IMR-90 (cell line): ENCODE results near the gene TIMM44. TPM values are rescaled to one million over a fixed set of nuclear protein-coding genes. Genes with fewer than 3 reads are reported as not detected.

Experiments used
- ATAC-seq: fragments of 200-7000 bp; cut with Tn5 transposase; 2 replicates; pipeline ENCODE4 v1.9.1; 2020; ENCODE audit warnings: low read depth, mild to moderate bottlenecking, moderate library complexity
- BruUV-seq: library from RNA; stranded (reverse); fragments of 400-500 nt; replicated peaks from 2 replicates; lab custom pipeline; 2021; lab: Mats Ljungman, UMichigan
- CTCF ChIA-PET: fragments of 300-600 bp; formaldehyde crosslinking; extraction: SDS; loops from one replicate; lab custom pipeline; 2021; ENCODE audit warnings: antibody characterized with exemption; lab: Yijun Ruan, JAX
- POLR2A ChIA-PET: fragments of 300-600 bp; sonication (Branson Sonifier 250); formaldehyde crosslinking; loops from one replicate; lab custom pipeline; 2022; ENCODE audit warnings: antibody characterized with exemption; ENCODE audit not compliant: unreplicated experiment; lab: Charles Lee
- DNase-seq: peaks from one replicate; pipeline ENCODE4 v3.0.0; 2013
- H2AFZ ChIP-seq: replicated peaks from 2 replicates; pipeline ENCODE3; 2013; ENCODE audit warnings: low read length, mild to moderate bottlenecking; ENCODE audit not compliant: poor library complexity
- H2AK5ac ChIP-seq: 2 replicates; pipeline ENCODE4 v1.6.1; 2013; ENCODE audit warnings: low read depth, low read length, inconsistent platforms
- H2AK9ac ChIP-seq: replicated peaks from 2 replicates; pipeline ENCODE3; 2013; ENCODE audit warnings: mild to moderate bottlenecking, low read depth, low read length, moderate library complexity; ENCODE audit not compliant: poor library complexity
- H2BK120ac ChIP-seq: 2 replicates; pipeline ENCODE4 v1.6.1; 2013; ENCODE audit warnings: low read depth, low read length, inconsistent platforms
- H2BK15ac ChIP-seq: 3 replicates; pipeline ENCODE4 v1.6.1; 2013; ENCODE audit warnings: low read depth, low read length, inconsistent platforms
- H2BK20ac ChIP-seq: 2 replicates; pipeline ENCODE4 v1.6.1; 2013; ENCODE audit warnings: low read depth, mild to moderate bottlenecking, inconsistent platforms, low read length, moderate library complexity
- H2BK5ac ChIP-seq: 2 replicates; pipeline ENCODE4 v1.6.1; 2013; ENCODE audit warnings: mild to moderate bottlenecking, low read depth, low read length, inconsistent platforms; ENCODE audit not compliant: poor library complexity, severe bottlenecking
- H3K14ac ChIP-seq: replicated peaks from 2 replicates; pipeline ENCODE4 v1.6.1; 2013; ENCODE audit warnings: low read depth, low read length, inconsistent platforms
- H3K18ac ChIP-seq: 2 replicates; pipeline ENCODE4 v1.6.1; 2013; ENCODE audit warnings: low read depth, low read length, control low read depth
- H3K23ac ChIP-seq: 2 replicates; pipeline ENCODE4 v1.6.1; 2013; ENCODE audit warnings: low read depth, low read length, inconsistent platforms
- H3K27ac ChIP-seq: 2 replicates; pipeline ENCODE4 v1.5.1; 2013; ENCODE audit warnings: mild to moderate bottlenecking, control low read depth, low read length; ENCODE audit not compliant: insufficient read depth
- H3K27me3 ChIP-seq: 2 replicates; pipeline ENCODE4 v1.6.1; 2013; ENCODE audit warnings: low read length; ENCODE audit not compliant: control insufficient read depth, insufficient read depth
- H3K36me3 ChIP-seq: 2 replicates; pipeline ENCODE4 v1.6.1; 2013; ENCODE audit warnings: low read length, mixed read lengths; ENCODE audit not compliant: control insufficient read depth, insufficient read depth
- H3K4ac ChIP-seq: 2 replicates; pipeline ENCODE4 v1.6.1; 2013; ENCODE audit warnings: low read depth, low read length, inconsistent platforms
- H3K4me1 ChIP-seq: 2 replicates; pipeline ENCODE4 v1.6.1; 2013; ENCODE audit warnings: low read length, mixed read lengths; ENCODE audit not compliant: control insufficient read depth, insufficient read depth
- H3K4me2 ChIP-seq: 2 replicates; pipeline ENCODE4 v1.6.1; 2013; ENCODE audit warnings: low read depth, mild to moderate bottlenecking, control low read depth, low read length, moderate library complexity
- H3K4me3 ChIP-seq: 2 replicates; pipeline ENCODE4 v1.5.1; 2013; ENCODE audit warnings: low read depth, mild to moderate bottlenecking, control low read depth, low read length, moderate library complexity; ENCODE audit not compliant: insufficient read depth
- H3K56ac ChIP-seq: 2 replicates; pipeline ENCODE4 v1.6.1; 2013; ENCODE audit warnings: low read length, inconsistent platforms; ENCODE audit not compliant: insufficient read depth; ENCODE audit errors: extremely low read depth
- H3K79me1 ChIP-seq, 2 experiments: 2 replicates each; pipeline ENCODE4 v1.6.1; 2013; ENCODE audit warnings: low read length in 2 of 2, inconsistent platforms in 1 of 2, low read depth in 1 of 2
- H3K9ac ChIP-seq: 2 replicates; pipeline ENCODE4 v1.6.1; 2013; ENCODE audit warnings: low read depth, low read length, control low read depth
- H3K9me1 ChIP-seq: 2 replicates; pipeline ENCODE4 v1.6.1; 2013; ENCODE audit warnings: low read length, inconsistent platforms; ENCODE audit not compliant: insufficient read depth
- H3K9me3 ChIP-seq: 2 replicates; pipeline ENCODE4 v1.6.1; 2013; ENCODE audit warnings: low read length; ENCODE audit not compliant: control insufficient read depth, insufficient read depth
- H4K20me1 ChIP-seq: 2 replicates; pipeline ENCODE4 v1.6.1; 2013; ENCODE audit warnings: low read length, inconsistent platforms; ENCODE audit not compliant: insufficient read depth
- H4K5ac ChIP-seq: 2 replicates; pipeline ENCODE4 v1.6.1; 2013; ENCODE audit warnings: mild to moderate bottlenecking, low read depth, low read length, control low read depth
- H4K8ac ChIP-seq, 2 experiments: 2 replicates each; pipeline ENCODE4 v1.6.1; 2013; ENCODE audit warnings: low read depth in 2 of 2, low read length in 2 of 2, control low read depth in 1 of 2, inconsistent platforms in 1 of 2
- H4K91ac ChIP-seq: 2 replicates; pipeline ENCODE4 v1.6.1; 2013; ENCODE audit warnings: low read depth, low read length, inconsistent platforms; ENCODE audit not compliant: insufficient read depth
- RAD21 ChIP-seq: IDR thresholded peaks from 2 replicates; pipeline ENCODE4 v1.6.1; 2012; ENCODE audit warnings: low read length, improper control_type of control experiment
- WGBS, 2 experiments: methylation state at CpG; one replicate each; pipeline versions ENCODE4 v1.1.5 to v1.1.7; 2013; ENCODE audit warnings: missing lambda C conversion rate in 2 of 2; ENCODE audit not compliant: insufficient read length in 1 of 2; ENCODE audit errors: extremely low coverage in 2 of 2; 5-methylcytosine and 5-hydroxymethylcytosine counted together
- dilution Hi-C: fragments of 300-500 bp; cut with HindIII; formaldehyde crosslinking; loops from one replicate; pipeline ENCODE4 v1.14.3; 2018; ENCODE audit warnings: low sequenced_read_pairs; ENCODE audit not compliant: unreplicated experiment
- in situ Hi-C: fragments of 300-500 bp; cut with MboI; formaldehyde crosslinking; loops from 3 replicates; pipeline ENCODE4 v1.14.3; 2019; ENCODE audit warnings: low sequenced_read_pairs, inconsistent platforms, mixed read lengths
- intact Hi-C: fragments of 100-400 bp; cut with micrococcal nuclease; formaldehyde crosslinking; loops from 2 replicates; pipeline ENCODE4 v1.10.0; 2022
- polyA plus RNA-seq, 3 experiments: library from polyadenylated mRNA; depleted of rRNA; stranded (reverse); fragments of >200 nt; gene quantifications; 2 replicates each; pipeline ENCODE4 v1.2.3, GENCODE V29; 2012; ENCODE audit warnings: low replicate concordance in 1 of 3
- total RNA-seq: library from RNA; depleted of rRNA; stranded (reverse); fragments of >200 nt; gene quantifications from 2 replicates; pipeline ENCODE4 v1.2.3, GENCODE V29; 2012

TIMM44 gene
- total and polyA plus RNA-seq, 2 of the 4 experiments (the other 2 are of a cell fraction) = 37.6 to 52.3 TPM

DNA sequence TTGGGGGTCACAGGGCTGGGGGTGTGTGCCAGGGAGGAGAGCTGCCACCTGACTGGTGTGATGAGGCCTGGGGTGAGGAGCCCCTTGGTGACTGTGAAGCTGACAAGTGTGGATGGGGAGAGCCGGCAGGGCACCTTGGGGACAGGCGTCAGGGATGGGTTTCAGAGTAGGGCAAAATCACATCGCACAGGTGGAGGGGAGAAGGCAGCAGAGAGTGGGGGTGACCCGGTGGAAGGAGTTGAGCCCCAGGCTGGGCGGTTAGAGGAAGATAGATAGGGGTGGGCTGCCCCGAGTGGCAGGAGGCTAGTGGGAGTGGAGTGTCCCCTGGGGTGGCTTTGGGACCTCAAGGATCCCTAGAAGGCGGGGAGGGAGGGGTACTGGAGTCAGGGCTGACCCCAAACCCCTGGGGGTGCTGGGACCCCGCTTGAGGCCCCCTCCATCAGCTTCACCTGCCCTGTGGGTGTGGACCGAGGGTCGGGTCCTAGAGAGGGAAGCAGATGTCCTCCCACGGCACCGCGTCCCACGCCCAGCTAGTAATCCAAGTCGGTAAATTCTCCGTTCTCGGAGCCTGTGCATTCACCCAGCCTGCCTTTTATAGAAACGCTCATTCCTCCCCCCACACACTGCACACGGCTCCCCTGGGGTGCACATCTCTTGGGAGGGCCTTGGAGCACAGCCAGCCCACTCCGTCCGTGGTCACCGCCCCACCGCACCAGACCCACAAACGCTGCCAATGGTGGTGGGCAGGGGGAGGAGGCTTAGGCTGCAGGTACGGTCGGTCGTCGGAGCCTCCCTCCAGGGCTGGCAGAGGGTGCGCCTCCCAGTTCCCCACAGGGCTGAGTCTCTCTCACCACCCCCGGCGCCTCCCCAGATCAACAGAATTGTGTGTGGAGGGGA lies 19.9 kb downstream of the TIMM44 start:
- Histone ChIP-seq H3K9me3 (no peaks in the 10 kb centered on the region), H3K56ac (no peak overlapping the region), H2BK15ac (no peak overlapping the region), H2AK5ac (no peak overlapping the region), H2BK120ac (no peak overlapping the region), H4K5ac (no peak overlapping the region), H3K4me1 (peaks cover 24% of the 10 kb centered on the region), H2AFZ (no peak overlapping the region), H3K4me2 (no peak overlapping the region), H2BK5ac (no peak overlapping the region), H3K4me3 (no peak overlapping the region), H4K91ac (no peak overlapping the region), H3K4ac (no peak overlapping the region), H3K14ac (no peak overlapping the region), H3K27ac (no peak overlapping the region), H3K9me1 (peaks cover 18% of the 10 kb centered on the region), H2AK9ac (peak overlapping the region; percentile 45), H2BK20ac (no peak overlapping the region), H3K27me3 (no peaks in the 10 kb centered on the region), H3K9ac (no peak overlapping the region), H3K18ac (no peak overlapping the region), H4K8ac (no peak overlapping the region), H4K20me1 (peaks cover 18% of the 10 kb centered on the region), H3K79me1 (peaks cover 2 to 33% of the 10 kb centered on the region in 2 experiments; a peak in 2 of 4 replicates), H3K36me3 (peaks cover 7% of the 10 kb centered on the region; the same call in 1 of the 2 replicates), H3K23ac (no peak overlapping the region)
- ATAC-seq (no peak), DNase-seq (no peak)
- ChIA-PET CTCF (no interaction called here), POLR2A (no interaction called here)
- dilution Hi-C loops (no loop called here), intact Hi-C loops (no loop called here), in situ Hi-C loops (no loop called here)
- no TSS peak for BruUV-seq
- TF ChIP-seq RAD21 = no peak
- WGBS, 2 experiments = 96% methylated on average over 7 of the region's 31 CpGs; no CpG with 5 or more reads in 1 of the 2 experiments
